ENCODE results near the gene SORT1. TPM values are rescaled to one million over a fixed set of nuclear protein-coding genes. Genes with fewer than 3 reads are reported as not detected.
"Not testable (repeated sequence)": the region's sequence is repeated elsewhere in the genome, so short reads cannot be mapped to it uniquely, and the experiment has no call there.

Gene SORT1
- total RNA-seq, 1 donor from 2014 or later = 30.7 TPM

DNA sequence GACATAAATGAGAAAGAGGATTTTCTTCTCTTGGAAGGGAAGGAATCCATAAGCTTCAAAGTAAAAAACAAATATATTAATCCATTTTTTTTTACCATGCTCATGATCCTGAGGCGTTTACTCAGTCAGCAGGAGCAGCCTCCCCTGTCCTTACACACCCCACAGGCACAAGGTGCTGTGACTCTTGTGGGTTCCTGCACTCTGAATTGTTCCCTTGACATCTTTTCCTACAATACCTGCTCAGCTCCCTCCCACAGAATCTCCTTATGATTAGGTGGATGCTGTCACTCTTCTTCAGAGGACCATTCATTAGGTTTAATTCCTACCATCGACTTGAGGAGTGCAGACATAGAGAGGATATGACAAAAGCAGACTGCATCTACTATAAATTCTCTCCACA is 104.7 kb downstream of the SORT1 start:
- DNase-seq (ENCODE audit: extremely low spot score in 2 of 2) = no peak
- intact Hi-C loops (cut with DNase I) = no loop called here
- Histone ChIP-seq H3K36me3 (no peaks in the 10 kb centered on the region), H3K27me3 (no peaks in the 10 kb centered on the region), H3K4me1 (no peaks in the 10 kb centered on the region), H3K9me3 (no peaks in the 10 kb centered on the region), H3K27ac (no peak overlapping the region), H3K4me3 (no peak overlapping the region)
- TF ChIP-seq POLR2A (IDR thresholded peaks at IDR 0.05) (no peak), POLR2AphosphoS5 (IDR thresholded peaks at IDR 0.05; ENCODE audit: insufficient read depth in 1 of 2, low read depth in 1 of 2) (no peak)
- TF ChIP-seq, protein P1, sequence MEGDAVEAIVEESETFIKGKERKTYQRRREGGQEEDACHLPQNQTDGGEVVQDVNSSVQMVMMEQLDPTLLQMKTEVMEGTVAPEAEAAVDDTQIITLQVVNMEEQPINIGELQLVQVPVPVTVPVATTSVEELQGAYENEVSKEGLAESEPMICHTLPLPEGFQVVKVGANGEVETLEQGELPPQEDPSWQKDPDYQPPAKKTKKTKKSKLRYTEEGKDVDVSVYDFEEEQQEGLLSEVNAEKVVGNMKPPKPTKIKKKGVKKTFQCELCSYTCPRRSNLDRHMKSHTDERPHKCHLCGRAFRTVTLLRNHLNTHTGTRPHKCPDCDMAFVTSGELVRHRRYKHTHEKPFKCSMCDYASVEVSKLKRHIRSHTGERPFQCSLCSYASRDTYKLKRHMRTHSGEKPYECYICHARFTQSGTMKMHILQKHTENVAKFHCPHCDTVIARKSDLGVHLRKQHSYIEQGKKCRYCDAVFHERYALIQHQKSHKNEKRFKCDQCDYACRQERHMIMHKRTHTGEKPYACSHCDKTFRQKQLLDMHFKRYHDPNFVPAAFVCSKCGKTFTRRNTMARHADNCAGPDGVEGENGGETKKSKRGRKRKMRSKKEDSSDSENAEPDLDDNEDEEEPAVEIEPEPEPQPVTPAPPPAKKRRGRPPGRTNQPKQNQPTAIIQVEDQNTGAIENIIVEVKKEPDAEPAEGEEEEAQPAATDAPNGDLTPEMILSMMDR (IDR thresholded peaks at IDR 0.05) = no peak

GRCh38 chr1:109292364-109292763 is 105.4 kb downstream of the SORT1 start:
- Histone ChIP-seq H3K9me3 (no peaks in the 10 kb centered on the region), H3K4me1 (no peaks in the 10 kb centered on the region), H3K4me3 (no peak overlapping the region), H3K27me3 (no peaks in the 10 kb centered on the region), H3K27ac (no peak overlapping the region), H3K36me3 (no peaks in the 10 kb centered on the region)
- TF ChIP-seq, protein P1 (IDR thresholded peaks at IDR 0.05) = no peak
- no peak for TF ChIP-seq POLR2AphosphoS5 (IDR thresholded peaks at IDR 0.05; ENCODE audit: insufficient read depth in 1 of 2, low read depth in 1 of 2)
- no peak for TF ChIP-seq POLR2A (IDR thresholded peaks at IDR 0.05)
- DNase-seq (ENCODE audit: extremely low spot score in 2 of 2) = no peak
- intact Hi-C loops (cut with DNase I) = no loop called here

DNA sequence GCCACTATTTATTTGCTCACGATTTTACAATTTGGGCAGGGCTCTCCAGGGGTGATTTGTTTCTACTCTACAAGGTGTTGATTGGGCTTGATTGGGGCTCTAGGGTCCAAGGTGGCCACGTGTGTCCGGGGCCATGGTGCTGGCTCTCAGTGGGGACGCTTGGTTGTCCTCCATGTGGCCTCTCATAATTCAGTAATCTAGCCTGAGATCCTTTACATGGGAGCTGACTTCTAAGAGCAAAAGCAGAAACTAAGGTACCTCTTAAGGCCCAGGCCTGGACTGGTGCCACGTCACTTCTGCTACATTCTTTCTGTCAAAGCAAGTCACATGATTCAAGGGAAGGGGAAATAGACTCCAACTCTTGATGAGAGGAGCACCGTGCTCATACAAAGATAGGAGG is 106.7 kb downstream of the SORT1 start:
- Histone ChIP-seq H3K36me3 (no peaks in the 10 kb centered on the region), H3K9me3 (no peaks in the 10 kb centered on the region), H3K27me3 (no peaks in the 10 kb centered on the region), H3K27ac (no peak overlapping the region), H3K4me3 (no peak overlapping the region), H3K4me1 (no peaks in the 10 kb centered on the region)
- no peak for DNase-seq (ENCODE audit: extremely low spot score in 2 of 2)
- TF ChIP-seq POLR2AphosphoS5 (IDR thresholded peaks at IDR 0.05; ENCODE audit: insufficient read depth in 1 of 2, low read depth in 1 of 2) (no peak), POLR2A (IDR thresholded peaks at IDR 0.05) (no peak)
- TF ChIP-seq, protein P1 (IDR thresholded peaks at IDR 0.05) = no peak
- intact Hi-C loops (cut with DNase I) = no loop called here

DNA sequence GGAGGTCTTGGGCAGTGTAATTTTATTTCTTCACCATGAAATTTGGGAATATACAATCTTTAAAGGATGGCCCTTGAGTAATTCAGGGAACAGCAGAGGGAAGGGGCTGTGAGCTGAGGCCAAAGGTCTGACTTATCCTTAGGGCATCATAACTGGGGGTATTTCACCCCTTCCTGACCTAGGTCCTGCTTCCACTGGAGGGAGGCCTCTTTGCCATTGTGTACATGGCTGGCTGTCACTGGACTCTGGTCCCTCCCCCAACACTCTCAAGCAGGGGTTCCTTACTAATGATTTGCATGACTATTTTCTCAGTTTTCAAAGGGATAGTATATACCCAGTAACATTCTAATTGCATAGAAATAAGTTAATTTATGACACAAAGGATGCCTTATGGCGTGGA is 107.6 kb downstream of the SORT1 start:
- no peak for DNase-seq (ENCODE audit: extremely low spot score in 2 of 2)
- intact Hi-C loops (cut with DNase I) = no loop called here
- H3K4me3 ChIP-seq = no peak overlapping the region
- H3K4me1 ChIP-seq = no peaks in the 10 kb centered on the region
- TF ChIP-seq, protein P1 (IDR thresholded peaks at IDR 0.05) = no peak
- no peak for TF ChIP-seq POLR2AphosphoS5 (IDR thresholded peaks at IDR 0.05; ENCODE audit: insufficient read depth in 1 of 2, low read depth in 1 of 2)
- no peak for TF ChIP-seq POLR2A (IDR thresholded peaks at IDR 0.05)
- no peaks in the 10 kb centered on the region for H3K9me3 ChIP-seq
- no peak overlapping the region for H3K27ac ChIP-seq
- no peaks in the 10 kb centered on the region for H3K27me3 ChIP-seq
- no peaks in the 10 kb centered on the region for H3K36me3 ChIP-seq

- H3K4me3 ChIP-seq; H3K36me3 ChIP-seq; H3K27me3 ChIP-seq; DNase-seq (ENCODE audit: extremely low spot score in 2 of 2); H3K9me3 ChIP-seq; H3K27ac ChIP-seq; intact Hi-C loops (cut with DNase I): not testable (repeated sequence)
- peaks cover 17% of the 10 kb centered on the region for H3K4me1 ChIP-seq
These were observed 111.0 kb downstream of the SORT1 start for GRCh38 chr1:109286762-109287161.
